SW480 (cell line): Measurements from ENCODE around the gene SHB.
A peak's percentile ranks its signal among the peaks of the same experiment; 100 is the strongest.

Experiments
- DNase-seq: peaks from one replicate; pipeline ENCODE4 v3.0.0-alpha.2; 2016; ENCODE audit warnings: low spot score

Gene SHB

DNA sequence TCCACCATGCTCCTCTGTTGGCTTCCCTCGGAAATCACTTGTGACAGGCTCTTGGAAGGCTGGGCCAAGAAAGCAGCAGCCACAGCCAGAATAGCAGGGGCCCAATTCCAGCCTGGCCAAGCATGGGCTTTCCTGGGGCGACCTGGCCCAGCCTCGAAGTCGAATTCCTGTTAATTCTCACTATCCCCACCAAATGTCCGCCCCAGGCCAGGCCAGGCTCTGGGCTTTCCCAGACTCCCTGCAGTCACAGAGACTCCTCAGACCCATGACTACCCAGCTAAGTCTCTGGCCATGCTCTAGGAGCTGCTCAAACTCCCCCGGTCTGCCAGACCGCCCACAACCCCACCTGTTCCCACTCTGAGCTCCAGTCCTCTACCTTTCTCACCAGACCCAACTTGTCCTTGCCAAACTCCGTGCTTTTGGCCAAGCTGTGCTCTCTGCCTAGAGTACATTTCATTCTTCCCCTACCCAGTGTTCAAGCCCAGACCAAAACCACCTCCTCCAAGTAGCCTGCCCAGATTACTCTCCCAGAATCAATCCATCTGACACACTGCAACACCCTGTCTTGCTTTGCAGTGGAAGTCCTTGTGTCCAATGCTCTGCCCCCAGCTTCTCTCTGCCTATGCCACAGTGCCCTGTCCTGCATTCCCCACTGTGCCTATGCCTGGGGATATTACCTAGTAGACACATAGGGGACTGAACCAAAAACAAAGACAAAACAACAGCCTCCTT lies 26.2 kb downstream of the SHB start:
- no peak for DNase-seq

DNA sequence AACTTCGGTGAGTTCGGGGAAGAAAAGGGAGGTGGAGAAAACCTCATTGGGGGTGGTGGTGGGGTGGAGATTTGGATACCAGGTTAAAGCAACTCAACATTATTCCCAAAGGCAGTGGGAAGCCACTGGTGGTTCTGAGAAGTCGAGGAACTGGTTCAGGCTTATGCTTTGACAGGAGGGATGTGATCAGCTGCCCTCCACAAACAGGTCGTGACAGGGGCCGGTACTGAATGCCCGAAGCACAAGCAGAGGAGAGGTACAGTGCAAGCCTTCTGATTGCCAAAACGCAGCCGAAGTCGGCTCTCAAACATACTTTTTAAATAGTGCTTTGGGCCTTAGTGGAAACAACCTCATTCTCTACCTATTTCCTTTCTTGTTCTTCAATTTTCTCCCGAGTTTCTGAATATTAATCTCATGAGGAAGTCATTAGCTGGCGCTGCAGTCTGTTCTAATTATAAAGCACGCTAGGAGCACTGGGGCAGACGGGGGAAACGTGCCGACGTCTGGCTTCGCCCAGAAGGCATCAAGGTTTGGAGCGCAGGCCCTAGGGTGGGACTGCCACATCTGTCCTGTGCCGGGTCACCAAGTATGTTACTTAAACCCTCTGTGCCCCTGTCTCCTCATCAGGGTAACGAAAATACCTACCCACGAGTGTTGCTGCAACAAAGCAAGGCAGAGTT lies 27.3 kb downstream of the SHB start:
- no peak for DNase-seq

GRCh38 chr9:38039907-38040682 lies 28.9 kb downstream of the SHB start:
- DNase-seq: no peak

DNA sequence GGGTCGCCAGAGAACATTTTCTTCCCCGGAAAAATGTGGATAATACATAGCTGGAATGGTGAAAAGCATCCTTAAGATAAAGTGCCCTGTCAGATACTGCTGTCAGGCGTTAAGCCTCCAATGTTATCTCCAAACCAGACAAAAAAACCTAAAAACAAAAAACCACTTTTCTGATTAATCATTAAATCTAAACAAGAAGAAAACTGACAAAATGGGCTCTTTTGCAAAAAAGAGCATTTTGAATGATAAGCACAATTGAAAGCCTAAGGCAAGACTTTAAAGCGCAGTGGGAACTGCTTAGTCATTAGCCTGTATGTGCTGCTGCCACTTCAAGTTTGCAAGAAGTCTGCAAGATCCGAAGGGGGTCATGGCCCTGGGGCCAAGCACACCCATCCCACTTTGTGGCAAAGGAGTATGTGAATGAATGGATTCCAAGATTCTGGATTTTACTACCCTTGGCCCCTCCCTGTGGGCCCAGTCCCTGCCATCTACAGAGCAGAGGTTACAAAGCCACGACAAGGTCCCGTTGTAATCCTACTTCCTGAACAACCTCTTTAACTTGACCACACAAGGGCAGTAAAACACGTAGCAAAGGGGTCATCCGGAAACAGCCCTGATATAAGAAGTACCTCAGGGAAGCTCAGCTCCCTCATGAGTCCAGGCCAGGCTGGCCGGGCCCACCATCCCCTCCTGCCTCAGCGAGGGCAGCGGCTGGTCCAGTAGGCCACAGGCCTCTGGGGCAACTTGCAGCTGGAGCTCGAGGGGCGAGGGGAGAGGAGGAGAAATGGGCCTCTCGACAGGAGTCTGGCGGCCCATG lies 29.7 kb downstream of the SHB start:
- DNase-seq: peak; percentile 87

DNA sequence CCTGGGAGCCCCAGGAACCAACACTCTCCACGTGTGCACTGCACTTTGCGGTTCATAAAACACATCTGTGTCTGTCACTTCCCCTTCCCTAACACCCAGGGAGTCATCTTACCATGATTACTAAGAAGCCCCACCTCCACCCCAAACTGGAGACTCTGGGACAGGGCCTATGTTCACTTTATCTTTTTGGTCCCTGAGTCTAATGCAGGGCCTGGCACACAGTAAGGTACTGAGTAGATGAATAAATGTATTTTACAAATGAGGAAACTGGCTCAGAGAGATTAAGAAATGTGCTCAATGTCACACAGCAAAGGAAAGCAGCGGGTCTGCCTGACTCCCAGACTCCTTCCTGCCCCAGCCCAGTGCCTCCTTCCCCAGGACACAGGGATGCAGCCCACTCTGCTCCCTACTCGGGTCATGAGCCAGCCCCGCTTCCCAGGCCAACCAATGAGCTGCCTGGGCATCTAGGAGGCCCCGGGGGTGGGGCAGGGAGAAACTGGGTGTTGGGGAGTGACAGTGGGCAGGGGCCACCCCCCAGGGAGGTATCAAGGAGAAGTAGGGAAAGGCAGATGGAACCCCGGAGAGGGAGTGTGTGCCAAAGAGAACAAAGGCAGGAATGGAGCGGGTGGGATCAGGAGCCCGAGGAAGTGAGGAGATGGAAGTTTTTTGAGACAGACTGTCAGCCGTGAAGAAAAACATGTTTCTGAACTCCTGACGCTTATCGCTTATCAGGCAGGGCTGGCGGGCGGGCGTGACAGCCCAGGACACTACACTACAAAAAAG lies 30.5 kb downstream of the SHB start:
- peak; percentile 58 for DNase-seq

DNA sequence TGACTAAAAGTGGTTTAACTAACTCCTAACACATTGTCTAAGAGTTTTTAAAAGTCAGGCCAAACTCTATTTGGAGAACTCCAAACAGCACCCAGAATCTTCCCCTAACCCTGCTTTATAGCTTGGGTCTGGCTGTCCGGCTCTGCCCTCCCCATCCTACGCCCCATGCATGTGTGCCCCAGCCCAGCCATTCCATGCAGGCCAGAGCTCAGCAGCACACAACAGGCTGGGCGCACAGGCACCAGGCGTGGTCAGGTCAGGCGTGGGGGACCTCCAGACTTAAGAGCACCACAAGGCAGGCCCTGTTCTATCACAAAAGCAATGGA lies 31.1 kb downstream of the SHB start:
- DNase-seq: no peak

DNA sequence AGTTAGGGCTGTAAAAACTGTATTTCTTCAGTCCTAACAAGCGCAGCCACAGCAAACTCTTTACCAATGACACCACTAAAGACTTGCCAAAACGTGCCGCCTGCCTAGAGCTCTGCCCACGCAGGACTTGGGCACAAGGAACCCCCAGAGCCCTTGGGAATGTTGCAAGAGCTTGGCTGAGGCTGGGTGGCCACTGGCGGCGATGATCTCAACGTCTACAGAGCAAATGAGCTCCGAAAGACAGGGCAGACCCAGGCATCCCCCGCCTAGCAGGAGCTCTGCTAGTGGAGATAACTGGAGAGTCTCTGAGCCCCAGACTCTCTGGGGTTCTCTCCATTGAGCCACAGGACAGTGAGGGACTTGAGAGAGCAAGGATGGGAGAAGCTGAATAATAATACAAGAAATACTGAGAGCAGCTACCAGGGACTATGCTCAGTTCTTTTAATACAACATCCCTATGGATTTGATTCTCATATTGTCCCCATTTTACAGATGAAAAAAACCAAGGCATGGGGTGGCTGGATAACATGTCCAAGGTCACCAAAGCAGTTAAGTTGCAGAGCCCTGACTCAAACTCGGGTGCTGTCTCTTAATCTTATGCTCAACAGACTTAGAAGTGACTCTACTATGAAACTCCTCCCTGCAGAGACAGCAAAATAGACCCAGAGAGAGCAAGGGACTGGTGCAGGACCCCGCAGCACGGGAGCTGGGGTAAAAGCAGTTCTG lies 32.5 kb downstream of the SHB start:
- DNase-seq: no peak

DNA sequence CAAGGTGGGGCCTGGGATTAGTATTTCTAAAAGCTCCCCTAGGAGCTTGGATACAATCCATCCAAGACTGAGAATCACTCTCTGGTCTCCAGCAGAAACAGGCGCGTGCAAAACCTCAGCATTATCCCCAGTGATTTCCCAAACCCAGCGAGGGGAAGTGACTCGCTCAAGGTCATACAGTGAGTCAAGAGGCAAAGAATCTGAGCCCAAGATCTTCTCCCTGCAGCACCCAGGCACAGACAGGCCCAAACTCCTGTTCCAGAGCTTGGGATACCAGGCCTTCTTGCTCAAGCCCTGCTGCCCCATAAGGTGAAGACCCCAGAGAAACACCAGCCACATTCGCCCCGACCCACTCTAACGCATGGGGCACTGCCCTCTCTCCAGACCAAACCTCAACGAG lies 33.2 kb downstream of the SHB start:
- DNase-seq: peak; percentile 53

GRCh38 chr9:38033941-38034340 lies 35.1 kb downstream of the SHB start:
- DNase-seq: peak; percentile 29

DNA sequence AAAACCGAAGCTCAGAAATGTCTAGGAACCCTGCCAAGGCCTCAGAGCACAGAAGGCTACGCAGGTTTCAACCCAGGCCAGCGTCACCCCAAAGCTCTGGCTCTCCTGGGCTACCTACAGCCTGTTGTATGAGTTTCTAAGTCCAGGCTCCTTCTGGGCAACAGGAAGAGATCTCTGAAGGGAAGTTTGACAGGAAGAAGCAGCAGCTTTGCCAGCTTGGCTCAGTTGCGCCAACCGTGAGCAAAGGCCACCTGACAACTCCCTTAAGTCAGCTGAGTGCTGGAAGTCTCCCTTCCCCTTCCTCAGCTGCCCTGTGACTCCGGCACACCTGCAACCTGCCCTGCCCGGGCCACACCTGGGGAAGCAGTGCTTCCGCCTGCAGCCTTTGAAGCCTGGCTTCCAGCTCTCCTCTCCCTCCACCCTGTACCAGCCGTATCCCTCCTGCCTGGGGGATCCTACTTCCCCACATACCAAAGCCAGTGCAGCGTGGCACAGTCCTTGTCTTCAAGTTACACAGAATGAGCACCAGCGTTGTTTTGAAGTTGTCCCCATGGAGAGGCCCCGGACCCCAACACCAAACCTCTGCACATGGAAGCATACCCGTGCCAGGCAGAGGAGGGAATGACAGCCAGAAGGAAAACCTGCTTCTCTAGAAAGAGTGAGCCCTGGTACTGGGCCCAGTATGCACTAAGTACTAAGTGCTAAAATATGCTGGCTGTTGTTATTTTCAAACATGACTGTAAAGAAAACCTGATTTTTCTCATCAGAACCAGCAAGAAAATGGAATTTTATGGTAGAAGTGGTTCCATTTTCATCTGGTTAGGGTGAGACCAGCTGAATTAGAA lies 36.5 kb downstream of the SHB start:
- DNase-seq: peak; percentile 62

GRCh38 chr9:38031594-38031993 lies 37.4 kb downstream of the SHB start:
- DNase-seq: no peak

GRCh38 chr9:38030658-38031057 lies 38.4 kb downstream of the SHB start:
- DNase-seq: no peak

DNA sequence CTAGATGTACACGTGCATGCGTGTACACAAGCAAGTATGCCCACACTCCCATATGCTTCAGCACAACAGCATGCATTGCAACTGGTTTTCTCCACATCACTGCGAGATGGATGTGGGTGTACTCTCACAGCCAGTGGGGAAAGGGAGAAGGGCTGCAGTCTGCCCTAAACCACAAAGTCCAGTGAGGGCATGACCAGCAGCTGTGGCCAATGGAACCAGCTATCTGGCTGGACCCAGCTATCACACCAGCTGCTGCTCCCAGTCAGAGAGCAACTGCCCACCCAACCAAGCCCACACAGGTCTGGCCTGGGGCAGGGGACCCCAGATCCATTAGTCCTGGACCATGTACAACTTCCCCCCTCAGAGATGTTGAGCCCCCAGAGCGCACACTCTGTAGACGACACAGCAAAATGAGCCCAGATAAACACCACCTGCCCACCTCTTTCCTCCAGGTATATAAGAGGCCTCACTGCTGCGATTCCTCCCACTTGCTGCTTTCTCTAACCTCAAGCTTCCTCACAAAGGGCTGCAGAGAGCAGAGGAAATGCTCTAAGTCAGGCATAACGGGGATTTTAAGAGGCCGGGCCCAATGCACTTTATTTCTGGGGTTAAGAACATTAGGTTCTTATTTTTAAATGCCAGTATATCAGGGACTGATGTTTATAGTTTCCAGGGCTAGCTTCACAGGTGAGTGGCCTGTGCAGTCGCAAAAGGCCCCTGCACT lies 39.0 kb downstream of the SHB start:
- no peak for DNase-seq

DNA sequence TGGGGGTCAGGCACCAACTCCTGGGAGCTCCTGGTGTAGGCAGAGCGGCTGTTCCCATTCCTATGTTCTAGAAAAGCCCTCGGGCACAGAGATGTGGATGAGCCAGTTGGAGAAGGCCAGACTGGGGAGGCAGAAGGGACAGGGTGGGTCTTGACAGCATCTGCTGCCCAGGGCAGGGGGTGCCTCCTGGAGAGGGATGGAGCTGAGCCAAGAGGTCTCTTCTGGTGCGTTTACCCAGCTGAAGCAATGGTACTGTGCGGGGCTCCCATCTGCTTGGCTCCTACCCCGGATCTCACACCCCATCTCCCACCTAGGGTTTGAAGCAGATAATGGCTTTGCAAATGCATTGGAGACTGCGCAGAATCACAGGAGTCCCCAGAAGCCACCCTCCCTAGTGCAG lies 41.3 kb downstream of the SHB start:
- DNase-seq: no peak

- no peak for DNase-seq
Observed at GRCh38 chr9:38026840-38027527, 42.0 kb downstream of the SHB start.

DNA sequence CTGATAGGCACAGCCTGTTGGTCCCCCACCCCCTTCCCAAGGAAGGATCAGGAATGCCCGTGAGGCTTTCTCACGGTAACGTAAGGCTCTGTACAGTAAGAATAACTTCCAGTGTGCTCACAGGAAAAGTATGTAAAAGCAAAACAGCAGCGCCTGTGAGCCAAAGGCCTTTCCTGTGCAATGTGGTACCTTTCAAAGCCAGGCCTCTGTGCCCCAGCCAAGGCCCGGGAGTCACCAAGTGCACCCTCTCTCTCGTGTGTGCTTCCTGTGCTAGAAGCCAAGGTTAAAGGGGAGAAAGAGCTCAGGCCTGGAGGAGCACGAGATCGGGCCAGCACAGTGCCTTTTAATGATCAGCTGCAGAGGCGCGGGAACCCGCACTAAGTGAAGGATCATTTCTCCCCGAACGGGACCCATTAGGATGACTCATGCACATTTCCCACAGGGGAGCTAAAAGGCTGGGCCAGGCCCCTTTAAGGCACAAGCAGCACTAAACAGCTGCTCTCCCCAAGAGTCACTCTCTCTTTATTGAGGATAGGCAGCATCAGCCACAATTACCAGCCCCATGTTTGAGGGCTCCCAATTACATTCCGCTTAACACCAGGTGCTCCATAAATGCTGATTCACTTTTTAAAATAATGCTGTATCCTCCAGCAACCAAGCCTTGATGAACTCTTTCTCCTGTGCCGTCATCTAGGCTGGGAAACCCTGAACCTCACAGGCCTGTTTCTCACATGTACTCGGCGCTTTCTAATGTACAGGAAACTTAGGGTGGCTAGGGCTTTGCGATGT lies 42.8 kb downstream of the SHB start:
- DNase-seq: peak; percentile 88

DNA sequence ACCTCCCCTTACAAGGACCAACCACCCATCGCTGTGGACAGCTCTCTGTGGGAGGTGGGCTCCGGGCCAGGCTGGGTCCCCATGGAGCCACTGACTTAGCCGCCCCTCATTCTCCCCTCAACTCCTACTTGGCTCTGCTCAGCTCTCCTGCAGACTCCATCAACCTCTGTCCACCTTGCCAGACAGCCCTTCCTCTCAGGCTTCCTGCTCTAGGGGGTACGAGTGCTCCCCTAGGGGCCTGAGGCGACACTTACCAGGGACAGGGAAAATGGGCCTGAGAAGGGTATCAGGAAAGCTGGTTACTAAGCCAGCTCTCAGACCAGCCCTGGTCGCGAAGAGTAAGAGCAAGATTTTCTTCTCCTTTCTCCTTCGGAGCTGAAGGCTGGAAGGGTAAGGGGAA lies 43.9 kb downstream of the SHB start:
- DNase-seq: no peak
